ENCODE measurements around the gene SFN.

SFN gene

DNA sequence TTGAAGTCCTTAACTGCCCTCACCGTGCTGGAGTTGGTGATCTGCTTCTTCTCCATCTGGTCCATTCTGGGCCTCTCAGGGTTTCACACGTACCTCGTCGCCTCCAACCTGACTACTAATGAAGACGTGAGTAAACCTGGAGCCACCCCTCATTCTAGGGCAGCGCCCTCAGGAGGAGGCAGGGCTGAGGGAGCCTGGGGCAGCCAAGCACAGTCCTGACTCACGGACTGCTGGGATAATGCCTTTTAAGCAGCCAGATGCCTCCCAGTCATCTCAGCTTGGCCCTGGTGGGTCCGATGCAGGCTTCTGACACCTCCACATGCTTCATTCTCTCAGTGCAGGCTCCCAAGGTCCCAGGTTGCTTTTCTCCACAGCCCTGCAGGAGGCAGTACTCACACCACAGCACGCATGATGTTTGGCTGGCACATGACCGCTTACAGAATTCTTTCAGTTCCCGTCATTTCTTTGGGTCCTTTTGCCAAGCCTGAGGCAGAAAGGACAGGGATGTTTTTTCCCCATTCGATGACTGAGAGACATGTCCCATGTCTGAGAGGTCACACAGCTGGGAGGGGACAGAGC, 11.8 kb upstream of the SFN start:
- ATAC-seq (replicated peaks) (no peak), DNase-seq (no peak)
- Mint-ChIP-seq H3K36me3 (ENCODE audit: insufficient read depth) (peaks cover 92% of the 10 kb centered on the region), H3K9me3 (no peaks in the 10 kb centered on the region), H3K4me3 (no peak overlapping the region), H3K4me1 (ENCODE audit: low read depth in 2 of 2) (peaks cover 11 to 13% of the 10 kb centered on the region in 2 donors), H3K27me3 (no peaks in the 10 kb centered on the region), H3K27ac (peak overlapping the region; percentile 67 to 68)

DNA sequence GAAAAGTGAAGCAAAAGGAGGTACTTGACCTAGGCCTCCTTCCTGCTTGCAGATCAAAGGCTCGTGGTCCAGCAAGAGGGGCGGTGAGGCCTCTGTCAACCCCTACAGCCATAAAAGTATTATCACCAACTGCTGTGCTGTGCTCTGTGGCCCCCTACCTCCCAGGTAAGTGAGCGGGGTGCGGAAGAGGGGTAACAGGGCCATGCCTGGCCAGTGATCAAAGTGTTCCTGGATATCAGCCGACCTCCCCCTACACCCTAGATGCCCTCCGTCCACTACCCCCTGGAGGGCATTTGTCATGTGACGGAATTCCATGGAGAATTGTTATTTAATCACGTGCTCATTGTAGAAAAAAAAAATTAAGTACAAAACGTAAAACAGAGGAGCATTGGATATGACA, 10.2 kb upstream of the SFN start:
- H3K4me1 Mint-ChIP-seq (ENCODE audit: low read depth in 2 of 2): peaks cover 5 to 13% of the 10 kb centered on the region in 2 donors

GRCh38 chr1:26853156-26853555, 9.8 kb upstream of the SFN start:
- Mint-ChIP-seq H3K4me1 (ENCODE audit: low read depth in 2 of 2) (peaks cover 3 to 10% of the 10 kb centered on the region in 2 donors), H3K27ac (peak overlapping the region in 1 of 2 donors; percentile 68), H3K27me3 (no peaks in the 10 kb centered on the region), H3K4me3 (no peak overlapping the region), H3K9me3 (no peaks in the 10 kb centered on the region), H3K36me3 (ENCODE audit: insufficient read depth) (peaks cover 85% of the 10 kb centered on the region)
- DNase-seq: peak; percentile 71 to 77 (median 76)
- peak; percentile 85 for ATAC-seq (replicated peaks)

More for the DNA sequence above, 10.2 kb upstream of the SFN start:
- DNase-seq (no peak), ATAC-seq (replicated peaks) (no peak)
- Mint-ChIP-seq H3K36me3 (ENCODE audit: insufficient read depth) (peaks cover 89% of the 10 kb centered on the region), H3K27ac (peak overlapping the region; percentile 67 to 68), H3K4me3 (no peak overlapping the region), H3K27me3 (no peaks in the 10 kb centered on the region), H3K9me3 (no peaks in the 10 kb centered on the region)

DNA sequence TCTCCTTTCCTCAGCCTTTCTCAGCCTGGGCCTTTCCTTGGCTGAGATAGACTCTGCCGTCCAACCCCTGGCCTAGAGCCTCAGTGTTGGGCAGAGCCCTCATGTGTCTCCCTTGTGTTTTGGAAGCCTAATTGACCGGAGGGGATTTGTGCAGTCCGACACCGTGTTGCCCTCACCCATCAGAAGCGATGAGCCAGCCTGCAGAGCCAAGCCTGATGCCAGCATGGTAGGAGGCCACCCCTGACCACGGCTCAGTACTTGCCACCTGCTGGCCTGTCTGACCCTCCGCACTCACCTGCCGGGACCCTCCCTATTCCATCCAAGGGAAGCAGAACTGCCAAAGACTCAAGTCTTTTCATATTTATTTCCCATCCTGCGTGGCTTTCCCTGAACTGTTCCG, 9.3 kb upstream of the SFN start:
- DNase-seq (no peak), ATAC-seq (replicated peaks) (no peak)
- H3K4me3 Mint-ChIP-seq: no peak overlapping the region
- no peaks in the 10 kb centered on the region for H3K9me3 Mint-ChIP-seq
- no peaks in the 10 kb centered on the region for H3K27me3 Mint-ChIP-seq
- H3K4me1 Mint-ChIP-seq (ENCODE audit: low read depth in 2 of 2): peaks cover 3 to 8% of the 10 kb centered on the region in 2 donors
- H3K27ac Mint-ChIP-seq: peak overlapping the region in 1 of 2 donors; percentile 44
- peaks cover 80% of the 10 kb centered on the region for H3K36me3 Mint-ChIP-seq (ENCODE audit: insufficient read depth)

- H3K4me1 Mint-ChIP-seq (ENCODE audit: low read depth in 2 of 2): peaks cover 3 to 6% of the 10 kb centered on the region in 2 donors
- no peak overlapping the region for H3K4me3 Mint-ChIP-seq
- peaks cover 73% of the 10 kb centered on the region for H3K36me3 Mint-ChIP-seq (ENCODE audit: insufficient read depth)
- H3K27me3 Mint-ChIP-seq: no peaks in the 10 kb centered on the region
- H3K9me3 Mint-ChIP-seq: no peaks in the 10 kb centered on the region
- DNase-seq (no peak), ATAC-seq (replicated peaks) (no peak)
- peak overlapping the region in 1 of 2 donors; percentile 44 for H3K27ac Mint-ChIP-seq
Measured at GRCh38 chr1:26854906-26855305, 8.0 kb upstream of the SFN start.

GRCh38 chr1:26855636-26856035, 7.3 kb upstream of the SFN start:
- H3K4me3 Mint-ChIP-seq: no peak overlapping the region
- no peak for ATAC-seq (replicated peaks)
- H3K4me1 Mint-ChIP-seq (ENCODE audit: low read depth in 2 of 2): peaks cover 3 to 6% of the 10 kb centered on the region in 2 donors
- H3K27ac Mint-ChIP-seq: peak overlapping the region; percentile 82 to 83
- H3K9me3 Mint-ChIP-seq: no peaks in the 10 kb centered on the region
- no peak for DNase-seq
- peaks cover 65% of the 10 kb centered on the region for H3K36me3 Mint-ChIP-seq (ENCODE audit: insufficient read depth)
- no peaks in the 10 kb centered on the region for H3K27me3 Mint-ChIP-seq

GRCh38 chr1:26856181-26856580, 6.8 kb upstream of the SFN start:
- H3K9me3 Mint-ChIP-seq: no peaks in the 10 kb centered on the region
- no peak for DNase-seq
- H3K4me3 Mint-ChIP-seq: no peak overlapping the region
- no peaks in the 10 kb centered on the region for H3K27me3 Mint-ChIP-seq
- peaks cover 3 to 6% of the 10 kb centered on the region in 2 donors for H3K4me1 Mint-ChIP-seq (ENCODE audit: low read depth in 2 of 2)
- H3K36me3 Mint-ChIP-seq (ENCODE audit: insufficient read depth): peaks cover 60% of the 10 kb centered on the region
- ATAC-seq (replicated peaks): no peak
- H3K27ac Mint-ChIP-seq: peak overlapping the region; percentile 82 to 83

DNA sequence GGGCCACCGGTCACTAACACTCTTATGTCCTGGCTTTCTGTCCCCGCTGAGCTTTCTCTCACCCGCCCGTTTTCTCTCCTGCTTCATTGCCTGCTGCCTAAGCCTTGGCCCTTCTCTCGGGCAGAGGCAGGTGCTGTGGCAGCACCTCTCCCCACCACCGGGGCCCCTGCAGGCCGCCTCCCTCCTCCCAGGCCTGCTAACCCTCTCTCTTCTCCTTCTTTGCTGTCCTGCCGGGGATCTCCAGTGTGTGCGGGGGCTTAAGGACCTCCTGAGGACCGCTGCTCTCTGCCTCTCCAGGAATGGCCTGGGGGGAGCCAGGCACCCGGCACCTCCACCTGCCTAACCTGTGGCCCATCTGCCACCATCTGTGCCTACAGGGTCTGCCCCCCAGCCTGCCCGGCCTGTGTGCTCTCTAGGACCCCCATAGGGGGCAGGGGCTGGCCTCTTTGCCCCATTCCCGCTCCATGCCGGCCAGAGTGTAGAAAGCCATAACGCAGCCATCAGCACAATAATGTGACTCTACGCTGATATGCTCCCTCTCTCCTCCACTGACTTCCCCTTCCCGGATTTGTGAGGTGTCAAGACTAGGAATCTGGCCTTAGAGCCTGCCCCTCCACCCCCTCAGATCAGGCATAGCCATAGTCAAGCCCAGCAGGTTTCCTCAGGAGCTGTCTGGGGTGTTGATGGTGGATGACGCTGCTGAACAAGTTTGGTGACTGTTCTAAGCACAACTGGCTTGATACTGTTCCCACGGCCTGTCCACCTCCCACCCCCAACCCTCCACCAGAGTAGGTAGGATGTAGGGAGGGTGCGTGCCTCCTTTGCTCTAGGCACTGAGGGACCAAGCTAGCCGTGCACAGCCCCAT, 6.1 kb upstream of the SFN start:
- DNase-seq: no peak
- Mint-ChIP-seq H3K36me3 (ENCODE audit: insufficient read depth) (peaks cover 53% of the 10 kb centered on the region), H3K9me3 (no peaks in the 10 kb centered on the region), H3K4me3 (no peak overlapping the region), H3K27ac (peak overlapping the region; percentile 75 to 82), H3K4me1 (ENCODE audit: low read depth in 2 of 2) (peaks cover 3 to 6% of the 10 kb centered on the region in 2 donors), H3K27me3 (no peaks in the 10 kb centered on the region)
- ATAC-seq (replicated peaks): no peak

GRCh38 chr1:26857473-26858060, 5.4 kb upstream of the SFN start:
- H3K9me3 Mint-ChIP-seq: no peaks in the 10 kb centered on the region

GRCh38 chr1:26858160-26858559, 4.8 kb upstream of the SFN start:
- Mint-ChIP-seq H3K9me3 (no peaks in the 10 kb centered on the region), H3K27me3 (no peaks in the 10 kb centered on the region), H3K27ac (peak overlapping the region in 1 of 2 donors; percentile 23), H3K36me3 (ENCODE audit: insufficient read depth) (peaks cover 53% of the 10 kb centered on the region), H3K4me1 (ENCODE audit: low read depth in 2 of 2) (peaks cover 0 to 6% of the 10 kb centered on the region in 2 donors), H3K4me3 (no peak overlapping the region)
- no peak for DNase-seq
- ATAC-seq (replicated peaks): no peak

More at GRCh38 chr1:26857473-26858060, 5.4 kb upstream of the SFN start:
- Mint-ChIP-seq H3K27ac (no peak overlapping the region), H3K27me3 (no peaks in the 10 kb centered on the region), H3K36me3 (ENCODE audit: insufficient read depth) (peaks cover 53% of the 10 kb centered on the region), H3K4me3 (no peak overlapping the region), H3K4me1 (ENCODE audit: low read depth in 2 of 2) (peaks cover 3 to 8% of the 10 kb centered on the region in 2 donors)
- no peak for ATAC-seq (replicated peaks)
- DNase-seq: no peak

DNA sequence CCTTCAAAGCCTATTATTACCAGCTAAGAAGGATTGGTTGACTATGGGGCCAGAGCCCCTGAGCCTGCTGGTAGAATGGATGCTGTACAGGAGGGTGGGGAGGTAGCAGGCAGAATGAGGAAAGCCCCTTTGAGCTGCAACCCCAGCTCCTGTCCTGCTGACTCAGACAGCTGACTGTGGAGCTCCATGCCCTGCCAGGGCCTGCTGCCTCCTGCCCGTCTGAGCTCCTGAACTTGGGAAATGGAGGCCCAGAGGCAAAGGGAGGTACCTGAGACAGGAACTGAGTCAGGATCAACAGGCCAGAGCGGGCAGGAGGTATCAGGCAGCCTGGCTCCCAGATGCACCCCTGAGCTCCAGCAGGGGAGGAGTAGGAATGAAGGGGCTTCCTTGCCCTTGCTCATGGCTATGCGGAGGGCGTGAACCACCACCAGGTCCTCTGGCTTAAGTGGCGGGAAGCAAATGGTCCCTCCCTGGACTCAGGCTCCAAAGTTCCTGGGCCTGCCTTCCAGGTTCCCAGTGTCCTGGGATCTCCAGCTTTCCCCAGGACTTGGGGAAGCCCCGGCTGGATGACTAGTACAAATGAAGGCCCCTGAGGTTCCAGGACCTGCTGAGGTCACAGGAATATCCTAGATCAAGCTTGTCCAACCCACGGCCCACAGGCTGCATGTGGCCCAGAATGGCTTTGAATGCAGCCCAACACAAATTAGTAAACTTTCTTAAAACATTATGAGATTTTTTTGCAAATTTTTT, 3.9 kb upstream of the SFN start:
- ATAC-seq (replicated peaks) (no peak), DNase-seq (no peak)
- Mint-ChIP-seq H3K4me1 (ENCODE audit: low read depth in 2 of 2) (peaks cover 2 to 7% of the 10 kb centered on the region in 2 donors), H3K27me3 (no peaks in the 10 kb centered on the region), H3K27ac (peak overlapping the region in 1 of 2 donors; percentile 66), H3K9me3 (no peaks in the 10 kb centered on the region), H3K36me3 (ENCODE audit: insufficient read depth) (peaks cover 48% of the 10 kb centered on the region), H3K4me3 (no peak overlapping the region)

GRCh38 chr1:26861286-26861701, 1.7 kb upstream of the SFN start:
- DNase-seq: no peak
- Mint-ChIP-seq H3K9me3 (no peaks in the 10 kb centered on the region), H3K4me3 (no peak overlapping the region), H3K36me3 (ENCODE audit: insufficient read depth) (peaks cover 34% of the 10 kb centered on the region), H3K27ac (peak overlapping the region in 1 of 2 donors; percentile 51), H3K4me1 (ENCODE audit: low read depth in 2 of 2) (peaks cover 7 to 14% of the 10 kb centered on the region in 2 donors), H3K27me3 (no peaks in the 10 kb centered on the region)
- ATAC-seq (replicated peaks): no peak

DNA sequence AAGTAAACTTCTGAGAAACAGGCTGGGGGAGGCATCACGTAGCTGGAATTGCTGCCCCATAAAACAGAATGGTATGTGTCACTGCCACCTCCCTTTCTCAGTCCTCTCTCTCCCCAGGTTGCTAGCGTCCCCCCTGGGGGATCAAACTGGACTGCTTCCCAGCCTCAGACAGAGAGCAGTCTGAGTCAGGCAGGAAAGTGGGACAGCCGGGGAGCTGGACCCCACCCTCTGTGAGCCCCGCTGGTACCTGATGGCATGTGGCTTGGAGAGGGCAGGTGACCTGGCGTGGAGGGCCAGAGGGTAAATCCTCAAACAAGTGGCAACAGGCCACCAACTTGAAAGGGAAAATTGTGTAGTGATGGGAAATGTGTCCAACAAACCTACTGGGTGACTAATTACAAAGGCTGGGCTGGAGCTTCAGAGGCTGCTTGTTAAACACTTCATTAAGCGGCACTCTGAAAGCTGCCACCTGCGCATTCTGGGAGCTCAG, 1.0 kb upstream of the SFN start:
- Mint-ChIP-seq H3K27me3 (no peaks in the 10 kb centered on the region), H3K4me3 (no peak overlapping the region), H3K9me3 (no peaks in the 10 kb centered on the region), H3K27ac (peak overlapping the region; percentile 42 to 51), H3K36me3 (ENCODE audit: insufficient read depth) (peaks cover 28% of the 10 kb centered on the region), H3K4me1 (ENCODE audit: low read depth in 2 of 2) (peaks cover 7 to 14% of the 10 kb centered on the region in 2 donors)
- ATAC-seq (replicated peaks): no peak
- DNase-seq: no peak
